Measurements from ENCODE around the gene FOXA1. TPM values are rescaled to one million over a fixed set of nuclear protein-coding genes. Genes with fewer than 3 reads are reported as not detected.

FOXA1 gene
- total RNA-seq, 1 donor from 2014 or later, result not detected

GRCh38 chr14:37593511-37594237, 1.4 kb downstream of the FOXA1 start:
- DNase-seq (ENCODE audit: low read depth, low spot score), result no peak
- no peak for TF ChIP-seq CTCF (conservative IDR thresholded peaks at IDR 0.05)
- Mint-ChIP-seq H3K27me3 (ENCODE audit: low read depth) (peaks cover 95% of the 10 kb centered on the region), H3K9me3 (no peaks in the 10 kb centered on the region), H3K4me1 (peaks cover 30% of the 10 kb centered on the region), H3K27ac (ENCODE audit: unreplicated experiment) (no peak overlapping the region), H3K36me3 (ENCODE audit: low read depth) (no peaks in the 10 kb centered on the region), H3K4me3 (peak overlapping the region; percentile 70)

- DNase-seq (ENCODE audit: low read depth, low spot score), result no peak
- Mint-ChIP-seq H3K36me3 (ENCODE audit: low read depth) (peaks cover 3% of the 10 kb centered on the region), H3K27ac (ENCODE audit: unreplicated experiment) (no peak overlapping the region), H3K27me3 (ENCODE audit: low read depth) (peaks cover 95% of the 10 kb centered on the region), H3K4me1 (peaks cover 32% of the 10 kb centered on the region), H3K4me3 (peak overlapping the region; percentile 70), H3K9me3 (no peaks in the 10 kb centered on the region)
- no peak for TF ChIP-seq CTCF (conservative IDR thresholded peaks at IDR 0.05)
These were observed 2.3 kb downstream of the FOXA1 start for GRCh38 chr14:37592482-37593408.

GRCh38 chr14:37591941-37592481, 3.0 kb downstream of the FOXA1 start:
- H3K36me3 Mint-ChIP-seq (ENCODE audit: low read depth), result peaks cover 3% of the 10 kb centered on the region
- H3K27ac Mint-ChIP-seq (ENCODE audit: unreplicated experiment), result no peak overlapping the region
- peak overlapping the region; percentile 71 for H3K4me3 Mint-ChIP-seq
- H3K27me3 Mint-ChIP-seq (ENCODE audit: low read depth), result peaks cover 95% of the 10 kb centered on the region
- no peak for DNase-seq (ENCODE audit: low read depth, low spot score)
- H3K9me3 Mint-ChIP-seq, result no peaks in the 10 kb centered on the region
- TF ChIP-seq CTCF (conservative IDR thresholded peaks at IDR 0.05), result no peak
- peaks cover 35% of the 10 kb centered on the region for H3K4me1 Mint-ChIP-seq

- peak; percentile 29 for TF ChIP-seq CTCF (conservative IDR thresholded peaks at IDR 0.05)
- Mint-ChIP-seq H3K4me1 (peaks cover 34% of the 10 kb centered on the region), H3K27me3 (ENCODE audit: low read depth) (peaks cover 95% of the 10 kb centered on the region), H3K36me3 (ENCODE audit: low read depth) (peaks cover 3% of the 10 kb centered on the region), H3K9me3 (no peaks in the 10 kb centered on the region), H3K4me3 (peak overlapping the region; percentile 65), H3K27ac (ENCODE audit: unreplicated experiment) (no peak overlapping the region)
- DNase-seq (ENCODE audit: low read depth, low spot score), result no peak
These were observed 3.6 kb downstream of the FOXA1 start for GRCh38 chr14:37591311-37591940.

GRCh38 chr14:37590428-37591139, 4.5 kb downstream of the FOXA1 start:
- Mint-ChIP-seq H3K36me3 (ENCODE audit: low read depth) (peaks cover 3% of the 10 kb centered on the region), H3K4me3 (peak overlapping the region; percentile 2), H3K9me3 (no peaks in the 10 kb centered on the region), H3K27ac (ENCODE audit: unreplicated experiment) (no peak overlapping the region), H3K4me1 (peaks cover 26% of the 10 kb centered on the region), H3K27me3 (ENCODE audit: low read depth) (peaks cover 95% of the 10 kb centered on the region)
- DNase-seq (ENCODE audit: low read depth, low spot score), result no peak
- TF ChIP-seq CTCF (conservative IDR thresholded peaks at IDR 0.05), result no peak

Data from neural crest cell (in vitro differentiated cells).